K562 (cell line): ENCODE data around the gene CTSO. TPM values are rescaled to one million over a fixed set of nuclear protein-coding genes. Genes with fewer than 3 reads are reported as not detected.

Source experiments
- ATAC-seq: fragments of 200-7000 bp; cut with Tn5 transposase; 3 replicates; pipeline ENCODE4 v1.9.1; 2020; ENCODE audit warnings: moderate library complexity
- BruUV-seq: library from RNA; stranded (reverse); fragments of 400-500 nt; replicated peaks from 2 replicates; lab custom pipeline; 2021; lab: Mats Ljungman, UMichigan
- CTCF ChIA-PET: fragments of 300-600 bp; formaldehyde crosslinking; extraction: SDS; loops from one replicate; lab custom pipeline; 2021; ENCODE audit warnings: low intra/inter-chr PET ratio; lab: Yijun Ruan, JAX
- POLR2A ChIA-PET: fragments of 300-600, 350-650 bp; sonication (Branson Sonifier 250); formaldehyde crosslinking; extraction: SDS; loops from one replicate; lab custom pipeline; 2021; ENCODE audit warnings: antibody characterized with exemption, inconsistent platforms; lab: Yijun Ruan, JAX
- DNase-seq, 4 experiments: peaks; one replicate each; pipeline versions ENCODE4 v3.0.0 to v3.0.0-alpha.2; 2011 to 2018; ENCODE audit warnings: low spot score in 3 of 4, mixed read lengths in 3 of 4; ENCODE audit errors: extremely low read depth in 1 of 4
- FAIRE-seq: peaks from 2 replicates; lab custom pipeline; 2011; peaks lifted over from hg19 to GRCh38; lab: Jason Lieb, UNC
- H2AFZ ChIP-seq: 2 replicates; pipeline ENCODE4 v1.6.0; 2011; ENCODE audit warnings: low read depth, low read length, control low read depth, inconsistent platforms
- H3K27ac ChIP-seq: fragments of 200-600 bp; 3 replicates; pipeline ENCODE4 v1.8.0; 2011; ENCODE audit warnings: low read depth, mild to moderate bottlenecking, control low read depth, inconsistent platforms, low read length, moderate library complexity, mixed read lengths; ENCODE audit errors: extremely low read depth
- H3K27me3 ChIP-seq, 2 experiments: fragments of 300-600 bp in 1 of 2; 2 replicates in 1 of 2; 3 replicates in 1 of 2; pipeline versions ENCODE4 v1.6.0 to v1.8.0; 2011; ENCODE audit warnings: inconsistent platforms in 2 of 2, low read length in 2 of 2, mild to moderate bottlenecking in 1 of 2, mixed read lengths in 1 of 2, moderate library complexity in 1 of 2; ENCODE audit not compliant: control insufficient read depth in 2 of 2, insufficient read depth in 2 of 2
- H3K36me3 ChIP-seq: fragments of 300-600 bp; 3 replicates; pipeline ENCODE4 v1.8.0; 2011; ENCODE audit warnings: mild to moderate bottlenecking, low read length, inconsistent platforms; ENCODE audit not compliant: control insufficient read depth, insufficient read depth
- H3K4me1 ChIP-seq, 2 experiments: fragments of 200-600 bp in 1 of 2; replicated peaks in 1 of 2; 2 replicates in 1 of 2; 3 replicates in 1 of 2; pipeline versions ENCODE4 v1.5.1 to v1.8.0; 2011; ENCODE audit warnings: inconsistent platforms in 2 of 2, low read length in 2 of 2, mild to moderate bottlenecking in 1 of 2, mixed read lengths in 1 of 2, moderate library complexity in 1 of 2; ENCODE audit not compliant: control insufficient read depth in 2 of 2, insufficient read depth in 2 of 2
- H3K4me2 ChIP-seq: 2 replicates; pipeline ENCODE4 v1.6.1; 2011; ENCODE audit warnings: low read length, control low read depth, inconsistent platforms, mixed read lengths; ENCODE audit not compliant: insufficient read depth
- H3K4me3 ChIP-seq: fragments of 200-600 bp; sonication (generic), shearing (Covaris generic); 2 replicates; pipeline ENCODE4 v1.5.1; 2016; ENCODE audit warnings: control low read depth, inconsistent platforms
- H3K79me2 ChIP-seq: fragments of 200-600 bp; 3 replicates; pipeline ENCODE4 v1.8.0; 2011; ENCODE audit warnings: low read length, inconsistent platforms; ENCODE audit not compliant: control insufficient read depth, insufficient read depth
- H3K9ac ChIP-seq, 2 experiments: 2 replicates each; pipeline versions ENCODE4 v1.6.0 to v1.6.1; 2011; ENCODE audit warnings: low read depth in 2 of 2, low read length in 2 of 2, control low read depth in 1 of 2, inconsistent platforms in 1 of 2, mild to moderate bottlenecking in 1 of 2, mixed read lengths in 1 of 2; ENCODE audit not compliant: insufficient read depth in 1 of 2
- H3K9me1 ChIP-seq: one replicate; pipeline ENCODE4 v1.6.0; 2011; ENCODE audit warnings: inconsistent platforms, mild to moderate bottlenecking, low read length, moderate library complexity; ENCODE audit not compliant: control insufficient read depth, insufficient read depth
- H3K9me3 ChIP-seq: replicated peaks from 2 replicates; pipeline ENCODE4 v1.5.1; 2011; ENCODE audit warnings: low read depth, low read length, inconsistent platforms; ENCODE audit not compliant: control insufficient read depth, insufficient read depth
- H4K20me1 ChIP-seq: replicated peaks from 2 replicates; pipeline ENCODE4 v1.6.1; 2011; ENCODE audit warnings: low read length, inconsistent platforms, mixed read lengths; ENCODE audit not compliant: control insufficient read depth, insufficient read depth
- CSDE1 ChIP-seq, 2 experiments: fragments of 450-650 bp; IDR thresholded peaks; 2 replicates each; pipeline ENCODE4 v1.6.1; 2016; ENCODE audit warnings: mild to moderate bottlenecking in 1 of 2
- GTF2A2 ChIP-seq: IDR thresholded peaks from 2 replicates; pipeline ENCODE4 v1.6.1; 2016; ENCODE audit warnings: mild to moderate bottlenecking, missing genetic modification characterization, missing compliant biosample characterization
- POU5F1 ChIP-seq: fragments of 150-350 bp; IDR thresholded peaks from 2 replicates; pipeline ENCODE4 v1.6.1; 2014; ENCODE audit warnings: borderline replicate concordance, low read length, low read depth, mild to moderate bottlenecking; ENCODE audit not compliant: partially characterized antibody
- TCF3 ChIP-seq: sonication (generic); formaldehyde crosslinking; IDR thresholded peaks from 2 replicates; pipeline ENCODE4 v1.4.0; 2020; ENCODE audit warnings: mild to moderate bottlenecking, missing genetic modification reagents
- ZFP36 ChIP-seq: fragments of 150-350 bp; IDR thresholded peaks from 2 replicates; pipeline ENCODE4 v1.6.1; 2018; ENCODE audit warnings: low read length, low read depth; ENCODE audit not compliant: partially characterized antibody
- ZNF384 ChIP-seq: IDR thresholded peaks from 2 replicates; pipeline ENCODE4 v1.6.1; 2012; ENCODE audit warnings: low read depth, low read length, improper control_type of control experiment
- ZNF592 ChIP-seq: fragments of 450-650 bp; IDR thresholded peaks from 2 replicates; pipeline ENCODE4 v1.6.1; 2017; ENCODE audit warnings: antibody characterized with exemption, mild to moderate bottlenecking
- WGBS: fragments of 100-300 bp; shearing (Covaris generic); methylation state at CpG from one replicate; pipeline ENCODE4 v1.1.6; 2016; ENCODE audit warnings: low coverage, mixed read lengths; ENCODE audit not compliant: insufficient coverage; ENCODE audit errors: missing lambda C conversion rate; 5-methylcytosine and 5-hydroxymethylcytosine counted together
- in situ Hi-C: fragments of 300-500 bp; cut with MboI; formaldehyde crosslinking; loops from 4 replicates; pipeline ENCODE4 v1.15.0; 2018; ENCODE audit warnings: inconsistent platforms, mixed read lengths
- intact Hi-C: fragments of 100-400 bp; cut with micrococcal nuclease; formaldehyde crosslinking; loops from 2 replicates; pipeline ENCODE4 v1.14.2; 2022
- polyA plus RNA-seq, 8 experiments: library from polyadenylated mRNA; depleted of rRNA in 4 of 8; stranded (reverse) in 5 of 8; unstranded in 3 of 8; fragments of >200 nt; fragmentation: Nextera tagmentation in 2 of 8; fragmentation: Illumina TruSeq in 1 of 8; extraction: Ambion mirVana in 2 of 8; extraction: Trizol in 1 of 8; gene quantifications; 2 replicates each; pipeline versions ENCODE4 v1.2.1 to v1.2.3, GENCODE V29; 2011 to 2014; ENCODE audit warnings: inconsistent platforms in 1 of 8, missing spikeins in 1 of 8
- total RNA-seq, 7 experiments: library from RNA; depleted of rRNA in 6 of 7; stranded (reverse); fragments of >200 nt in 6 of 7; fragmentation: Illumina TruSeq in 2 of 7; extraction: Trizol in 2 of 7; gene quantifications; 2 replicates each; pipeline versions ENCODE4 v1.2.1 to v1.2.3, GENCODE V29; 2011 to 2021; ENCODE audit warnings: low replicate concordance in 1 of 7
- TF ChIP-seq, protein P1 (sequence below), 3 experiments: fragments of 200-800 bp in 1 of 3; sonication (Bioruptor generic) in 1 of 3; sonication (generic) in 1 of 3; formaldehyde crosslinking in 1 of 3; IDR thresholded peaks; 2 replicates each; pipeline versions ENCODE4 v1.6.1 to v1.8.0; 2016 to 2022; ENCODE audit warnings: mild to moderate bottlenecking in 2 of 3, missing compliant biosample characterization in 2 of 3, missing genetic modification characterization in 2 of 3, missing genetic modification reagents in 1 of 3

Gene CTSO
- total and polyA plus RNA-seq, 9 of the 15 experiments (the other 6 are each of a cell fraction or from before 2014, with no cell fraction given) = 0.03 to 0.07 (median 0.04) TPM; not detected in 5

DNA sequence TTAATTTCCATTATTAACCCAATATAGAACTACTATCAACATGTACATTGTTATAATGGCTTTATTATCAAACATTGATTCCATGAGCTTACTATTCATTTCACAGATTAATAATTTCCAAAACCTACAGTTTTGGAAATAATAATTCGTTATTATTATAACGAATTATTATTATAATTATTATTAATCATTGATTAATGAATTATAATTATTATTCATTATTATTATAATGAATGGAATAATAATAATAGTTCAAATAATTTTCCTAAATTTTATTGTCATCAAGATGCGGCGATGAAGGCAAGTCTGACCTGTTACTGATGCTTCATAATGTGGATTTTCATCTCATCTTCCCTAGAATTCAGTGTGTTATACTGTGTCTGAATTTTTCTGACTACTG is 22.0 kb downstream of the CTSO start:
- no peak overlapping the region for H2AFZ ChIP-seq
- H3K27me3 ChIP-seq = no peaks in the 10 kb centered on the region
- no peak for DNase-seq
- H3K36me3 ChIP-seq = no peaks in the 10 kb centered on the region
- in situ Hi-C loops = no loop called here
- ChIA-PET CTCF (no interaction called here), POLR2A (no interaction called here)
- no peak for TF ChIP-seq ZNF384
- TF ChIP-seq ZNF592 = no peak
- no peak for TF ChIP-seq GTF2A2 (tag)
- no peak for TF ChIP-seq POU5F1
- TF ChIP-seq CSDE1 (IDR thresholded peaks at IDR 0.05) = no peak
- TF ChIP-seq, protein P1, sequence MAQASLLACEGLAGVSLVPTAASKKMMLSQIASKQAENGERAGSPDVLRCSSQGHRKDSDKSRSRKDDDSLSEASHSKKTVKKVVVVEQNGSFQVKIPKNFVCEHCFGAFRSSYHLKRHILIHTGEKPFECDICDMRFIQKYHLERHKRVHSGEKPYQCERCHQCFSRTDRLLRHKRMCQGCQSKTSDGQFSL (CRISPR knock-in tag; IDR thresholded peaks at IDR 0.05) = no peak
- TF ChIP-seq, protein P1 (tag; IDR thresholded peaks at IDR 0.05) = no peak
- no peak for TF ChIP-seq TCF3 (CRISPR knock-in tag)
- no peak for TF ChIP-seq ZFP36
- intact Hi-C loops = no loop called here
- WGBS = 0% methylated on average over 4 of the region's 4 CpGs
- no peaks in the 10 kb centered on the region for H4K20me1 ChIP-seq
- H3K4me1 ChIP-seq = no peaks in the 10 kb centered on the region
- no peak overlapping the region for H3K9ac ChIP-seq
- H3K79me2 ChIP-seq = no peaks in the 10 kb centered on the region
- H3K4me2 ChIP-seq = no peak overlapping the region
- no peak overlapping the region for H3K27ac ChIP-seq
- no peak for FAIRE-seq
- no peaks in the 10 kb centered on the region for H3K9me1 ChIP-seq
- H3K4me3 ChIP-seq = no peak overlapping the region
- no peak for ATAC-seq
- H3K9me3 ChIP-seq = no peaks in the 10 kb centered on the region; the same call in 1 of the 2 replicates
- BruUV-seq = no TSS peak
